Measurements from ENCODE around the gene PRX.
"Not testable (repeated sequence)": the region's sequence is repeated elsewhere in the genome, so short reads cannot be mapped to it uniquely, and the experiment has no call there.

PRX gene

DNA sequence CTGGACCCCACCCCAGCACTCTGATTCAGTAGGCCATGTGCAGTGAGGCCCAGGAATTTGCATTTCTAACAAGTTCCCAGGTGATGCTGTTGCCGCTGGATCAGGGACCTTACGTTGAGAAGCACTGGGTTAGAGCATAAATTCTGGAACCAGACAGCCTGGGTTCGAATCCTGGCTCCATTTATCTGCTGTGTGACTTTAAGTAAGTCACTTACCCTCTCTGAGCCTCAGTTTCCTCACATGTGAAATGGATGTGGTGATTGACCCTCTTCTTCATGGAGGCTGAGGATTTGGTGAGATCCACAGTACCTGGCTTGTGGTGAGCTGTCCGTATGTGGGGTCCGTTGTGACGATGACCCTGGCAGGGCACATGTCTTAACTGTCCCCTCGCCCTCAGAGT is 39.1 kb downstream of the PRX start:
- H3K9me2 ChIP-seq (replicated peaks; ENCODE audit: low read depth, low read length), result no peaks in the 10 kb centered on the region
- no peak overlapping the region for H3K9ac ChIP-seq (ENCODE audit: low read depth, low read length, poor library complexity, severe bottlenecking)
- peaks cover 4% of the 10 kb centered on the region for H3K4me1 ChIP-seq (ENCODE audit: insufficient read depth, low read length, poor library complexity, severe bottlenecking)
- no peaks in the 10 kb centered on the region for H3F3A ChIP-seq (ENCODE audit: low read depth)
- H2AFZ ChIP-seq (ENCODE audit: low read length), result no peak overlapping the region
- no peak overlapping the region for H3K4me3 ChIP-seq (ENCODE audit: low read length, poor library complexity, severe bottlenecking)
- no peaks in the 10 kb centered on the region for H3K9me3 ChIP-seq (ENCODE audit: insufficient read depth, low read depth, low read length)
- H4K20me1 ChIP-seq (ENCODE audit: insufficient read depth, low read length, poor library complexity, severe bottlenecking), result no peaks in the 10 kb centered on the region
- H3K27me3 ChIP-seq (ENCODE audit: insufficient read depth, low read length, poor library complexity, severe bottlenecking), result no peaks in the 10 kb centered on the region
- TF ChIP-seq, protein P1, sequence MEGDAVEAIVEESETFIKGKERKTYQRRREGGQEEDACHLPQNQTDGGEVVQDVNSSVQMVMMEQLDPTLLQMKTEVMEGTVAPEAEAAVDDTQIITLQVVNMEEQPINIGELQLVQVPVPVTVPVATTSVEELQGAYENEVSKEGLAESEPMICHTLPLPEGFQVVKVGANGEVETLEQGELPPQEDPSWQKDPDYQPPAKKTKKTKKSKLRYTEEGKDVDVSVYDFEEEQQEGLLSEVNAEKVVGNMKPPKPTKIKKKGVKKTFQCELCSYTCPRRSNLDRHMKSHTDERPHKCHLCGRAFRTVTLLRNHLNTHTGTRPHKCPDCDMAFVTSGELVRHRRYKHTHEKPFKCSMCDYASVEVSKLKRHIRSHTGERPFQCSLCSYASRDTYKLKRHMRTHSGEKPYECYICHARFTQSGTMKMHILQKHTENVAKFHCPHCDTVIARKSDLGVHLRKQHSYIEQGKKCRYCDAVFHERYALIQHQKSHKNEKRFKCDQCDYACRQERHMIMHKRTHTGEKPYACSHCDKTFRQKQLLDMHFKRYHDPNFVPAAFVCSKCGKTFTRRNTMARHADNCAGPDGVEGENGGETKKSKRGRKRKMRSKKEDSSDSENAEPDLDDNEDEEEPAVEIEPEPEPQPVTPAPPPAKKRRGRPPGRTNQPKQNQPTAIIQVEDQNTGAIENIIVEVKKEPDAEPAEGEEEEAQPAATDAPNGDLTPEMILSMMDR (conservative IDR thresholded peaks at IDR 0.05; ENCODE audit: low read length), result no peak
- TF ChIP-seq EZH2phosphoT487 (IDR thresholded peaks at IDR 0.05; ENCODE audit: borderline replicate concordance), result no peak
- no peaks in the 10 kb centered on the region for H3K36me3 ChIP-seq (ENCODE audit: insufficient read depth, low read length)
- no peak overlapping the region for H3K4me2 ChIP-seq (ENCODE audit: low read depth, low read length, poor library complexity, severe bottlenecking)
- H3K79me2 ChIP-seq (ENCODE audit: insufficient read depth, low read length), result no peaks in the 10 kb centered on the region

DNA sequence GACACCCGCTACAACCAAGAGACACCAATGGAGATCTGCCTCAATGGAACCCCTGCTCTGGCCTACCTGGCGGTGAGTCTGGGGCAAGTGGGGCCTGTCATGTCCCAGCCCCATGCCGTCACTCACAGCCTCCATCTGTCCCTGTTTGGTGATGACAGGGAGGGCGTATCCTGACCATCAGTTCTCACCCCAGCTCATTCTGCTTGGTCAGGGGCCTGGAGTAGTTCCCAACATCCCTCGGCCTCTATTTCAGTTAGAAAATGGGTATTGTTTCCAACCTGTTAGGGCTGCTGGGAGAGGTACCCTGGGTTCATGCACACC is 41.4 kb downstream of the PRX start:
- Histone ChIP-seq H3K4me2 (ENCODE audit: low read depth, low read length, poor library complexity, severe bottlenecking) (no peak overlapping the region), H3K27me3 (ENCODE audit: insufficient read depth, low read length, poor library complexity, severe bottlenecking) (no peaks in the 10 kb centered on the region), H2AFZ (ENCODE audit: low read length) (no peak overlapping the region), H3K36me3 (ENCODE audit: insufficient read depth, low read length) (no peaks in the 10 kb centered on the region), H3K9ac (ENCODE audit: low read depth, low read length, poor library complexity, severe bottlenecking) (no peak overlapping the region), H3K9me2 (replicated peaks; ENCODE audit: low read depth, low read length) (no peaks in the 10 kb centered on the region), H3K4me1 (ENCODE audit: insufficient read depth, low read length, poor library complexity, severe bottlenecking) (peaks cover 4% of the 10 kb centered on the region), H3K4me3 (ENCODE audit: low read length, poor library complexity, severe bottlenecking) (no peak overlapping the region), H3K79me2 (ENCODE audit: insufficient read depth, low read length) (no peaks in the 10 kb centered on the region), H3F3A (ENCODE audit: low read depth) (no peaks in the 10 kb centered on the region), H4K20me1 (ENCODE audit: insufficient read depth, low read length, poor library complexity, severe bottlenecking) (no peaks in the 10 kb centered on the region), H3K9me3 (ENCODE audit: insufficient read depth, low read depth, low read length) (no peaks in the 10 kb centered on the region)
- no peak for TF ChIP-seq EZH2phosphoT487 (IDR thresholded peaks at IDR 0.05; ENCODE audit: borderline replicate concordance)
- TF ChIP-seq, protein P1 (conservative IDR thresholded peaks at IDR 0.05; ENCODE audit: low read length), result no peak

DNA sequence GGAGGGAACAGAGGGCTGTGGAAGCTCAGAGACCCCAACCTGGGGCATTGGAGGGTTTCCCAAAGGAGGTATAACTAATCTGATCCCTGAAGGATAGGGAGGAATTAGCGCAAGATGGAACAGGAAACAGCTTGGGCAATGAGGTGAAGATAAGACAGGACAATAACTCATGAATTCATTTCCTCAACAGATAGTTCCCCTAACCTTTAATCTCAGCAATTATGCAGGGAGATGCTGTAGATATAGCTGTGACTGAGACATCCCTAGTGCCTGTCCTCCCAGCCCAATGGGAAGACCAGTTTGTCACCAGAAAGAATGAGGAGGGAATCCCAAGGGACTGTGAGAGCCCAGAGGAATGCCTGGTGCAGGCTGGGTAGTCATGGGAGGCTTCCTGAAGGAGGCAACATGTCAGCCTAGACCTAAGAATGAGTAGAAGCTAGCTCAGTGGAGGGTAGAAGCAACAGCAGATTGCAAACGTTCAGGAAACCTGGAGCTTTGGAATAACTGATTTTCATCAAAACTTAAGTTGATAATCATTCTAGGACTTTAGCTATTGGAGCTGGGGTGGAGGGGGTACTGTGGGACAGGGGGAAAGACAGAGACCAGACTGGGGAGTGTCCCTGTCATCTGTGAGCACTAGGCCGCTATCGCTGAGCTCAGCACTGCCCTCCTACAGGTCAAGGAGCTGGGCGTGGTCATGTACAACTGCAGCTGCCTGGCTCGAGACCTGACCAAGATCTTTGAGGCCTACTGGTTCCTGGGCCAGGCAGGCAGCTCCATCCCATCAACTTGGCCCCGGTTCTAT is 42.0 kb downstream of the PRX start:
- H2AFZ ChIP-seq (ENCODE audit: low read length), result no peak overlapping the region
- no peaks in the 10 kb centered on the region for H3K27me3 ChIP-seq (ENCODE audit: insufficient read depth, low read length, poor library complexity, severe bottlenecking)
- H3F3A ChIP-seq (ENCODE audit: low read depth), result no peaks in the 10 kb centered on the region
- H3K9ac ChIP-seq (ENCODE audit: low read depth, low read length, poor library complexity, severe bottlenecking), result no peak overlapping the region
- H3K4me3 ChIP-seq (ENCODE audit: low read length, poor library complexity, severe bottlenecking), result no peak overlapping the region
- no peaks in the 10 kb centered on the region for H3K79me2 ChIP-seq (ENCODE audit: insufficient read depth, low read length)
- peaks cover 4% of the 10 kb centered on the region for H3K4me1 ChIP-seq (ENCODE audit: insufficient read depth, low read length, poor library complexity, severe bottlenecking)
- H4K20me1 ChIP-seq (ENCODE audit: insufficient read depth, low read length, poor library complexity, severe bottlenecking), result no peaks in the 10 kb centered on the region
- H3K9me3 ChIP-seq (ENCODE audit: insufficient read depth, low read depth, low read length), result no peaks in the 10 kb centered on the region
- H3K36me3 ChIP-seq (ENCODE audit: insufficient read depth, low read length), result no peaks in the 10 kb centered on the region
- TF ChIP-seq, protein P1 (conservative IDR thresholded peaks at IDR 0.05; ENCODE audit: low read length), result no peak
- no peaks in the 10 kb centered on the region for H3K9me2 ChIP-seq (replicated peaks; ENCODE audit: low read depth, low read length)
- H3K4me2 ChIP-seq (ENCODE audit: low read depth, low read length, poor library complexity, severe bottlenecking), result no peak overlapping the region

DNA sequence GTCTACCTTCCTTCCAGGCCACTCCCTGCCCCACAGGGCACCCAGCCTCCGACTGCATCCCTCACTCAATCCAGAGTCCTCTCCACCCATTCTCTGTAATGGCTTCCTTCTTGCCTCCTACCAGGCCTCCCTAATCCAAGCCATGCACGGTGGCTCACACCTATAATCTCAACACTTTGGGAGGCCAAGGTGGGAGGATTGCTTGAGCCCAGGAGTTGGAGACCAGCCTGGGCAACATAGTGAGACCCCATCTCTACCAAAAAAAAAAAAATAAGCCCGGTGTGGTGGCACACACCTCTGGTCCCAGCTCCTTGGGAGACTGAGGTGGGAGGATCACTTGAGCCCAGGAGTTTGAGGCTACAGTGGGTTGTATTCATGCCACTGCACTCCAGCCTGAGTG is 42.9 kb downstream of the PRX start:
- not testable (repeated sequence) for H3F3A ChIP-seq (ENCODE audit: low read depth); H3K27me3 ChIP-seq (ENCODE audit: insufficient read depth, low read length, poor library complexity, severe bottlenecking); H3K9ac ChIP-seq (ENCODE audit: low read depth, low read length, poor library complexity, severe bottlenecking); H3K4me1 ChIP-seq (ENCODE audit: insufficient read depth, low read length, poor library complexity, severe bottlenecking); H3K79me2 ChIP-seq (ENCODE audit: insufficient read depth, low read length); H2AFZ ChIP-seq (ENCODE audit: low read length); H3K4me2 ChIP-seq (ENCODE audit: low read depth, low read length, poor library complexity, severe bottlenecking); H3K9me2 ChIP-seq (replicated peaks; ENCODE audit: low read depth, low read length); H3K9me3 ChIP-seq (ENCODE audit: insufficient read depth, low read depth, low read length); H3K4me3 ChIP-seq (ENCODE audit: low read length, poor library complexity, severe bottlenecking); H3K36me3 ChIP-seq (ENCODE audit: insufficient read depth, low read length); H4K20me1 ChIP-seq (ENCODE audit: insufficient read depth, low read length, poor library complexity, severe bottlenecking)

Data from Loucy (cell line).